Endothelial cell of umbilical vein (primary cell): Measurements from ENCODE around the gene CCDC57. TPM values are rescaled to one million over a fixed set of nuclear protein-coding genes. Genes with fewer than 3 reads are reported as not detected.

Source experiments
- BruUV-seq: library from RNA; stranded (reverse); fragments of 400-500 nt; replicated peaks from 2 replicates; lab custom pipeline; 2021; lab: Mats Ljungman, UMichigan
- CTCF ChIA-PET: fragments of 300-600, 350-600 bp; sonication (Branson Sonifier 250); formaldehyde crosslinking; loops from one replicate; lab custom pipeline; 2021; ENCODE audit warnings: antibody characterized with exemption, inconsistent platforms; lab: Charles Lee
- POLR2A ChIA-PET: fragments of 300-600, 350-600 bp; sonication (Branson Sonifier 250); formaldehyde crosslinking; loops from one replicate; lab custom pipeline; 2021; ENCODE audit warnings: antibody characterized with exemption, inconsistent platforms; lab: Charles Lee
- DNase-seq: peaks from one replicate; pipeline ENCODE4 v3.0.0-alpha.2; 2011; ENCODE audit warnings: low read depth, low spot score
- FAIRE-seq: peaks from 2 replicates; lab custom pipeline; 2011; peaks lifted over from hg19 to GRCh38; lab: Jason Lieb, UNC
- H2AFZ ChIP-seq: 2 replicates; pipeline ENCODE4 v1.6.0; 2012; ENCODE audit warnings: low read depth, low read length, control low read depth, inconsistent platforms
- H3K27ac ChIP-seq: 2 replicates; pipeline ENCODE4 v1.5.1; 2011; ENCODE audit warnings: low read depth, mild to moderate bottlenecking, control low read depth, low read length, moderate library complexity; ENCODE audit not compliant: insufficient read depth
- H3K27me3 ChIP-seq, 2 experiments: 2 replicates each; pipeline versions ENCODE4 v1.6.0 to v1.6.1; 2011; ENCODE audit warnings: low read length in 2 of 2, mixed read lengths in 1 of 2; ENCODE audit not compliant: control insufficient read depth in 2 of 2, insufficient read depth in 2 of 2
- H3K36me3 ChIP-seq, 2 experiments: 2 replicates in 1 of 2; 3 replicates in 1 of 2; pipeline ENCODE4 v1.5.1; 2011; ENCODE audit warnings: low read length in 2 of 2, mild to moderate bottlenecking in 1 of 2, moderate library complexity in 1 of 2; ENCODE audit not compliant: control insufficient read depth in 2 of 2, insufficient read depth in 2 of 2; ENCODE audit errors: extremely low read depth in 1 of 2
- H3K4me1 ChIP-seq: 3 replicates; pipeline ENCODE4 v1.5.1; 2011; ENCODE audit warnings: mild to moderate bottlenecking, low read length; ENCODE audit not compliant: control insufficient read depth, insufficient read depth; ENCODE audit errors: extremely low read depth
- H3K4me2 ChIP-seq: 2 replicates; pipeline ENCODE4 v1.6.1; 2011; ENCODE audit warnings: low read length, control low read depth, mixed read lengths; ENCODE audit not compliant: insufficient read depth
- H3K4me3 ChIP-seq, 3 experiments: fragments of 200-600 bp in 1 of 3; sonication (generic), shearing (Covaris generic) in 1 of 3; replicated peaks in 1 of 3; 2 replicates each; pipeline ENCODE4 v1.5.1; 2011 to 2016; ENCODE audit warnings: control low read depth in 3 of 3, low read length in 3 of 3, mild to moderate bottlenecking in 2 of 3, inconsistent platforms in 1 of 3, low read depth in 1 of 3, moderate library complexity in 1 of 3; ENCODE audit not compliant: insufficient read depth in 1 of 3
- H3K79me2 ChIP-seq: 2 replicates; pipeline ENCODE4 v1.6.0; 2012; ENCODE audit warnings: low read length, inconsistent platforms; ENCODE audit not compliant: control insufficient read depth, insufficient read depth
- H3K9ac ChIP-seq: replicated peaks from 2 replicates; pipeline ENCODE3; 2011; ENCODE audit warnings: low read length, control low read depth; ENCODE audit not compliant: insufficient read depth; ENCODE audit errors: extremely low read depth
- H3K9me1 ChIP-seq: replicated peaks from 3 replicates; pipeline ENCODE4 v1.6.0; 2011; ENCODE audit warnings: mild to moderate bottlenecking, low read length; ENCODE audit not compliant: control insufficient read depth, insufficient read depth; ENCODE audit errors: extremely low read depth
- H3K9me3 ChIP-seq: replicated peaks from 2 replicates; pipeline ENCODE4 v1.5.1; 2012; ENCODE audit warnings: low read length, inconsistent platforms; ENCODE audit not compliant: control insufficient read depth, insufficient read depth
- H4K20me1 ChIP-seq: replicated peaks from 2 replicates; pipeline ENCODE3; 2011; ENCODE audit warnings: mild to moderate bottlenecking, low read length; ENCODE audit not compliant: control insufficient read depth, insufficient read depth; ENCODE audit errors: extremely low read depth
- CTCF ChIP-seq, 2 donors: IDR thresholded peaks; 1 replicate in 1 of 2; 2 replicates in 1 of 2; pipeline ENCODE4 v1.5.1; 2011; ENCODE audit warnings: low read length in 2 of 2, mild to moderate bottlenecking in 2 of 2, moderate library complexity in 2 of 2, control low read depth in 1 of 2, inconsistent platforms in 1 of 2, low read depth in 1 of 2; ENCODE audit not compliant: insufficient read depth in 1 of 2; ENCODE audit errors: extremely low read depth in 1 of 2
- EZH2 ChIP-seq: IDR thresholded peaks from 2 replicates; pipeline ENCODE4 v1.6.1; 2012; ENCODE audit warnings: borderline replicate concordance, low read depth, mild to moderate bottlenecking, moderate library complexity, low read length, inconsistent platforms; ENCODE audit not compliant: severe bottlenecking
- FOS ChIP-seq: IDR thresholded peaks from 2 replicates; pipeline ENCODE4 v1.6.1; 2011; ENCODE audit warnings: mild to moderate bottlenecking, low read length, moderate library complexity, borderline replicate concordance; ENCODE audit not compliant: insufficient read depth
- GATA2 ChIP-seq: IDR thresholded peaks from 2 replicates; pipeline ENCODE4 v1.7.0; 2011; ENCODE audit warnings: low read depth, mild to moderate bottlenecking, moderate library complexity, mixed read lengths, low read length; ENCODE audit not compliant: insufficient read length, insufficient read depth
- JUN ChIP-seq: IDR thresholded peaks from 2 replicates; pipeline ENCODE4 v1.6.1; 2011; ENCODE audit warnings: borderline replicate concordance, low read depth; ENCODE audit not compliant: insufficient read length, insufficient read depth
- MAX ChIP-seq: IDR thresholded peaks from 2 replicates; pipeline ENCODE4 v1.6.1; 2011; ENCODE audit not compliant: insufficient read depth, insufficient read length
- MYC ChIP-seq: IDR thresholded peaks from one replicate; pipeline ENCODE4 v1.6.1; 2011; ENCODE audit warnings: mild to moderate bottlenecking, low read depth, low read length
- POLR2A ChIP-seq: IDR thresholded peaks from 2 replicates; pipeline ENCODE4 v1.6.1; 2012; ENCODE audit warnings: low read depth, mild to moderate bottlenecking, control low read depth, low read length
- POLR2AphosphoS5 ChIP-seq: IDR thresholded peaks from 2 replicates; pipeline ENCODE4 v1.6.1; 2012; ENCODE audit warnings: low read depth, mild to moderate bottlenecking, control low read depth, low read length, moderate library complexity; ENCODE audit not compliant: insufficient read depth
- dilution Hi-C: fragments of 300-500 bp; cut with MboI; formaldehyde crosslinking; loops from one replicate; pipeline ENCODE4 v1.15.0; 2019; ENCODE audit warnings: low sequenced_read_pairs; ENCODE audit not compliant: extremely low pct_ligation_motif_present
- intact Hi-C: fragments of 100-400 bp; cut with micrococcal nuclease; formaldehyde crosslinking; loops from one replicate; pipeline ENCODE4 v1.10.0; 2022
- polyA plus RNA-seq, 4 experiments: library from polyadenylated mRNA; depleted of rRNA in 3 of 4; stranded (reverse) in 3 of 4; unstranded in 1 of 4; fragments of >200 nt; gene quantifications; 2 replicates each; pipeline versions ENCODE4 v1.2.1 to v1.2.3, GENCODE V29; 2011 to 2012; ENCODE audit warnings: missing spikeins in 1 of 4
- total RNA-seq: library from RNA; stranded (reverse); gene quantifications from 2 replicates; pipeline ENCODE4 v1.2.3, GENCODE V29; 2021

CCDC57 gene
- total and polyA plus RNA-seq, 2 donors (not counting 3 experiments of a cell fraction or from before 2014, with no cell fraction given) = 18.6 to 31.6 TPM

DNA sequence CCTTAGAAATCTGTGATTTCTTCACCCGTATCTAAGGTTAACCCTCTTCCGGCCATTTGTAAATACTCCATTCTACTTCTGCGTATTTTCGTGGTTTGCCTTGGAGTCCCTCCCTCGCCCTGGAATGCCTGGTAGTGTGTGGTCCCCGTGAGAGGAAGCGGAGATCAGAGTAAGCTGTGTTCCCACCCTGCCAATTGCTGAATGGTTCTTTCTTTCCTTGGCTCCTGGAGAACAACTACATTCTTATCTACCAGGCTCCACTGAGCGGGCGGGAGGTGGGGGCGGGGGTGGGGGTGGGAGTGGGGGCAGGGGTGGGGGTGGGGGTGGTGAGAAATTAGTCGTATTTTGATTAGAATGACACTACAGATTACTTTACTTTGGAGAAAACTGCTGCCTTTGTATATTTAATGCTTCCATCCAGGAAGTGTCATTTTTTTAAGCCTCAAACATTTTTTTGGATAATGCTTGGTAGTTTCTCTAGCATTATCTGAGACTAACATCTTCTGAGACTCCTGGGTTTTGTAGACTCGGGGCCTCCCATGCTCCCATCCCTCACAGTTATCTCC is 93.7 kb downstream of the CCDC57 start:
- ChIA-PET POLR2A (no interaction called here), CTCF (no interaction called here)
- no peak overlapping the region for H3K4me3 ChIP-seq
- H3K36me3 ChIP-seq = no peaks in the 10 kb centered on the region
- no peak overlapping the region for H2AFZ ChIP-seq
- no TSS peak for BruUV-seq
- H3K9me3 ChIP-seq = no peaks in the 10 kb centered on the region
- no peak for TF ChIP-seq EZH2
- TF ChIP-seq MAX = no peak
- no peak for TF ChIP-seq JUN
- TF ChIP-seq CTCF (IDR thresholded peaks at IDR 0.05; ENCODE audit: extremely low read depth in 1 of 2, insufficient read depth in 1 of 2, low read depth in 1 of 2, low read length in 2 of 2) = no peak
- TF ChIP-seq POLR2AphosphoS5 = no peak
- TF ChIP-seq FOS = no peak
- TF ChIP-seq POLR2A = no peak
- no peak for TF ChIP-seq MYC
- TF ChIP-seq GATA2 = no peak
- no peaks in the 10 kb centered on the region for H3K27me3 ChIP-seq
- FAIRE-seq = no peak
- no peak for DNase-seq
- dilution Hi-C loops = no loop called here
- no peaks in the 10 kb centered on the region for H3K4me1 ChIP-seq
- H4K20me1 ChIP-seq = no peaks in the 10 kb centered on the region
- no peak overlapping the region for H3K9ac ChIP-seq
- H3K4me2 ChIP-seq = no peak overlapping the region
- no peaks in the 10 kb centered on the region for H3K79me2 ChIP-seq
- H3K27ac ChIP-seq = no peak overlapping the region
- no peaks in the 10 kb centered on the region for H3K9me1 ChIP-seq
- intact Hi-C loops = no loop called here
